CD4-positive, alpha-beta T cell treated with Interleukin-15 for 1 hour (primary cell): ENCODE results near the gene CDK6.
A peak's percentile ranks its signal among the peaks of the same experiment; 100 is the strongest.

Experiments
- DNase-seq: peaks from one replicate; pipeline ENCODE4 v3.0.0-alpha.2; 2020

Gene CDK6

GRCh38 chr7:92824901-92825480 is 11.4 kb downstream of the CDK6 start:
- DNase-seq = no peak

GRCh38 chr7:92824450-92824849 is 11.9 kb downstream of the CDK6 start:
- no peak for DNase-seq

GRCh38 chr7:92823042-92823441 is 13.3 kb downstream of the CDK6 start:
- no peak for DNase-seq

- DNase-seq = no peak
Observed at GRCh38 chr7:92820191-92820590, 16.2 kb downstream of the CDK6 start.

- no peak for DNase-seq
Observed at GRCh38 chr7:92817398-92817797, 19.0 kb downstream of the CDK6 start.

- no peak for DNase-seq
Observed at GRCh38 chr7:92815412-92815811, 21.0 kb downstream of the CDK6 start.

- no peak for DNase-seq
Observed at GRCh38 chr7:92813390-92814024, 22.9 kb downstream of the CDK6 start.

- DNase-seq = no peak
Observed at GRCh38 chr7:92811158-92811557, 25.2 kb downstream of the CDK6 start.

GRCh38 chr7:92809760-92810573 is 26.4 kb downstream of the CDK6 start:
- DNase-seq = peak; percentile 57

GRCh38 chr7:92809397-92809759 is 27.0 kb downstream of the CDK6 start:
- no peak for DNase-seq

- DNase-seq = no peak
Observed at GRCh38 chr7:92808635-92809034, 27.7 kb downstream of the CDK6 start.

- no peak for DNase-seq
Observed at GRCh38 chr7:92808006-92808405, 28.4 kb downstream of the CDK6 start.

GRCh38 chr7:92806496-92806895 is 29.9 kb downstream of the CDK6 start:
- DNase-seq = no peak

GRCh38 chr7:92802406-92802805 is 34.0 kb downstream of the CDK6 start:
- no peak for DNase-seq

GRCh38 chr7:92799446-92800211 is 36.7 kb downstream of the CDK6 start:
- DNase-seq = no peak

- no peak for DNase-seq
Observed at GRCh38 chr7:92798517-92799249, 37.7 kb downstream of the CDK6 start.

GRCh38 chr7:92797693-92798092 is 38.7 kb downstream of the CDK6 start:
- DNase-seq = no peak

- DNase-seq = no peak
Observed at GRCh38 chr7:92797284-92797683, 39.1 kb downstream of the CDK6 start.

GRCh38 chr7:92794831-92795230 is 41.5 kb downstream of the CDK6 start:
- DNase-seq = no peak

- DNase-seq = no peak
Observed at GRCh38 chr7:92794391-92794790, 42.0 kb downstream of the CDK6 start.

GRCh38 chr7:92793656-92794205 is 42.6 kb downstream of the CDK6 start:
- no peak for DNase-seq

GRCh38 chr7:92790992-92791391 is 45.4 kb downstream of the CDK6 start:
- no peak for DNase-seq
